Fibroblast of lung (primary cell): ENCODE data around the gene NANS. TPM values are rescaled to one million over a fixed set of nuclear protein-coding genes. Genes with fewer than 3 reads are reported as not detected.

Source experiments
- DNase-seq, 2 donors: peaks; one replicate each; pipeline versions ENCODE4 v3.0.0 to v3.0.0-alpha.2; 2010; ENCODE audit warnings: low read depth in 2 of 2
- H2AFZ ChIP-seq: 2 replicates; pipeline ENCODE4 v1.5.1; 2012; ENCODE audit warnings: low read length, control low read depth, inconsistent platforms
- H3K27ac ChIP-seq: 2 replicates; pipeline ENCODE4 v1.5.1; 2011; ENCODE audit warnings: low read length, control low read depth; ENCODE audit not compliant: insufficient read depth
- H3K27me3 ChIP-seq: 2 replicates; pipeline ENCODE4 v1.5.1; 2011; ENCODE audit warnings: mild to moderate bottlenecking, low read length; ENCODE audit not compliant: control insufficient read depth, insufficient read depth
- H3K36me3 ChIP-seq: 2 replicates; pipeline ENCODE4 v1.5.1; 2011; ENCODE audit warnings: low read length; ENCODE audit not compliant: control insufficient read depth, insufficient read depth
- H3K4me1 ChIP-seq: 2 replicates; pipeline ENCODE4 v1.5.1; 2011; ENCODE audit warnings: low read length; ENCODE audit not compliant: control insufficient read depth, insufficient read depth; ENCODE audit errors: extremely low read depth
- H3K4me2 ChIP-seq: 2 replicates; pipeline ENCODE4 v1.5.1; 2011; ENCODE audit warnings: low read length, control low read depth; ENCODE audit not compliant: insufficient read depth; ENCODE audit errors: extremely low read depth
- H3K4me3 ChIP-seq, 4 experiments: fragments of 200-600 bp in 1 of 4; sonication (generic) in 1 of 4; replicated peaks in 1 of 4; 2 replicates each; pipeline ENCODE4 v1.5.1; 2011 to 2016; ENCODE audit warnings: low read length in 4 of 4, low read depth in 3 of 4, mild to moderate bottlenecking in 3 of 4, control low read depth in 2 of 4, inconsistent platforms in 1 of 4, mixed read lengths in 1 of 4; ENCODE audit not compliant: insufficient read depth in 1 of 4; ENCODE audit errors: control extremely low read depth in 1 of 4
- H3K79me2 ChIP-seq: 2 replicates; pipeline ENCODE4 v1.5.1; 2012; ENCODE audit warnings: mild to moderate bottlenecking, low read length, inconsistent platforms; ENCODE audit not compliant: control insufficient read depth, insufficient read depth
- H3K9ac ChIP-seq: 2 replicates; pipeline ENCODE4 v1.5.1; 2011; ENCODE audit warnings: mild to moderate bottlenecking, low read length, control low read depth; ENCODE audit not compliant: insufficient read depth
- H3K9me3 ChIP-seq: 2 replicates; pipeline ENCODE4 v1.5.1; 2012; ENCODE audit warnings: low read depth, low read length; ENCODE audit not compliant: control insufficient read depth, insufficient read depth
- H4K20me1 ChIP-seq: 2 replicates; pipeline ENCODE4 v1.5.1; 2011; ENCODE audit warnings: low read length; ENCODE audit not compliant: control insufficient read depth, insufficient read depth; ENCODE audit errors: extremely low read depth
- CTCF ChIP-seq, 2 donors: IDR thresholded peaks in 1 of 2; conservative IDR thresholded peaks in 1 of 2; 1 replicate in 1 of 2; 2 replicates in 1 of 2; pipeline ENCODE4 v1.5.1; 2011 to 2012; ENCODE audit warnings: low read length in 2 of 2, control low read depth in 1 of 2, inconsistent platforms in 1 of 2, low read depth in 1 of 2, mild to moderate bottlenecking in 1 of 2
- EZH2 ChIP-seq: IDR thresholded peaks from 2 replicates; pipeline ENCODE4 v1.5.1; 2012; ENCODE audit warnings: low read length, control low read depth, mild to moderate bottlenecking; ENCODE audit errors: missing control alignments
- polyA plus RNA-seq, 2 donors: library from polyadenylated mRNA; depleted of rRNA in 1 of 2; stranded (reverse) in 1 of 2; unstranded in 1 of 2; fragments of >200 nt; gene quantifications; 2 replicates each; pipeline ENCODE4 v1.2.1, GENCODE V29; 2011 to 2012; ENCODE audit warnings: missing spikeins in 1 of 2
- total RNA-seq: library from RNA; depleted of rRNA; stranded (reverse); fragments of >200 nt; gene quantifications from 2 replicates; pipeline ENCODE4 v1.2.1, GENCODE V29; 2014

The NANS gene
- total and polyA plus RNA-seq, 2 donors (not counting 1 experiment from before 2014, with no cell fraction given) = 83.9 to 105 TPM

- Histone ChIP-seq H3K4me2 (no peak overlapping the region), H3K79me2 (peaks cover 24% of the 10 kb centered on the region), H3K27ac (no peak overlapping the region), H4K20me1 (no peaks in the 10 kb centered on the region), H3K9me3 (no peaks in the 10 kb centered on the region), H3K9ac (no peak overlapping the region), H3K27me3 (no peaks in the 10 kb centered on the region), H3K4me3 (no peak overlapping the region), H3K4me1 (no peaks in the 10 kb centered on the region), H2AFZ (no peak overlapping the region), H3K36me3 (peaks cover 26% of the 10 kb centered on the region)
- no peak for TF ChIP-seq EZH2
- TF ChIP-seq CTCF (conservative IDR thresholded peaks at IDR 0.05 in 1 of 2, IDR thresholded peaks at IDR 0.05 in 1 of 2; ENCODE audit: low read depth in 1 of 2, low read length in 2 of 2) = no peak
- DNase-seq = no peak
Observed at GRCh38 chr9:98009437-98009836, 47.1 kb upstream of the NANS start.

DNA sequence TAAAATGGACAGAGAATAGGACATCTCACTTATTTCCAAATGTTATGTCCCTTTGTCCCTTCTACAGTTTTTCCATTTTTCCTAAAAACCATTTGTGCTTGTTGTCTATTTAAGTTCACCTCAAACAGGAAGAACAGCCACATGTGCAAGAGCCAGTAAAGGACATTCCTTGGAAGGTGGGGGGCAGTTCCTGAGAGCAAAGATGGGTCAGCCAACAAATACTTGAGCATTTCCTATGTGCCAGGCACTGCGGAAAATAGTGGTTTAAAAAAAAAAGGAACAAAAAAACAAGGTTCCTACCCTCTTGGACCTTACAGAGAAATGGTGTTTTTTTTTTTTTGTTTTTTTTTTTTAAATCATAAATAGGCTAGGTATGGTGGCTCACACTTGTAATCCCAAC, 46.6 kb upstream of the NANS start:
- H3K9ac ChIP-seq = no peak overlapping the region
- peaks cover 24% of the 10 kb centered on the region for H3K36me3 ChIP-seq
- DNase-seq = peak; percentile 22 to 73
- no peak overlapping the region for H2AFZ ChIP-seq
- H3K4me3 ChIP-seq = no peak overlapping the region
- H3K4me2 ChIP-seq = no peak overlapping the region
- peak overlapping the region; percentile 20 for H3K27ac ChIP-seq
- H3K27me3 ChIP-seq = no peaks in the 10 kb centered on the region
- H4K20me1 ChIP-seq = no peaks in the 10 kb centered on the region
- TF ChIP-seq CTCF (conservative IDR thresholded peaks at IDR 0.05 in 1 of 2, IDR thresholded peaks at IDR 0.05 in 1 of 2; ENCODE audit: low read depth in 1 of 2, low read length in 2 of 2) (no peak), EZH2 (no peak)
- no peaks in the 10 kb centered on the region for H3K9me3 ChIP-seq
- H3K4me1 ChIP-seq = no peaks in the 10 kb centered on the region
- peaks cover 22% of the 10 kb centered on the region for H3K79me2 ChIP-seq

- peak overlapping the region; percentile 20 for H3K27ac ChIP-seq
- no peaks in the 10 kb centered on the region for H3K4me1 ChIP-seq
- H3K9ac ChIP-seq = no peak overlapping the region
- H2AFZ ChIP-seq = no peak overlapping the region
- peaks cover 18% of the 10 kb centered on the region for H3K79me2 ChIP-seq
- no peaks in the 10 kb centered on the region for H3K9me3 ChIP-seq
- H3K4me3 ChIP-seq = no peak overlapping the region
- peaks cover 19% of the 10 kb centered on the region for H3K36me3 ChIP-seq
- TF ChIP-seq CTCF (conservative IDR thresholded peaks at IDR 0.05 in 1 of 2, IDR thresholded peaks at IDR 0.05 in 1 of 2; ENCODE audit: low read depth in 1 of 2, low read length in 2 of 2) (no peak), EZH2 (no peak)
- peak; percentile 29 to 51 for DNase-seq
- H3K4me2 ChIP-seq = no peak overlapping the region
- no peaks in the 10 kb centered on the region for H3K27me3 ChIP-seq
- H4K20me1 ChIP-seq = no peaks in the 10 kb centered on the region
Observed at GRCh38 chr9:98010445-98010844, 46.1 kb upstream of the NANS start.
